ENCODE measurements around the gene MAPKAP1.

GRCh38 chr9:125522328-125522725 lies 184.7 kb downstream of the MAPKAP1 start:
- TF ChIP-seq CTCF (IDR thresholded peaks at IDR 0.05; ENCODE audit: insufficient read depth, low read length) (no peak), POLR2AphosphoS5 (IDR thresholded peaks at IDR 0.05; ENCODE audit: low read depth) (no peak), GABPA (IDR thresholded peaks at IDR 0.05; ENCODE audit: low read depth) (no peak)
- TF ChIP-seq, protein P1, sequence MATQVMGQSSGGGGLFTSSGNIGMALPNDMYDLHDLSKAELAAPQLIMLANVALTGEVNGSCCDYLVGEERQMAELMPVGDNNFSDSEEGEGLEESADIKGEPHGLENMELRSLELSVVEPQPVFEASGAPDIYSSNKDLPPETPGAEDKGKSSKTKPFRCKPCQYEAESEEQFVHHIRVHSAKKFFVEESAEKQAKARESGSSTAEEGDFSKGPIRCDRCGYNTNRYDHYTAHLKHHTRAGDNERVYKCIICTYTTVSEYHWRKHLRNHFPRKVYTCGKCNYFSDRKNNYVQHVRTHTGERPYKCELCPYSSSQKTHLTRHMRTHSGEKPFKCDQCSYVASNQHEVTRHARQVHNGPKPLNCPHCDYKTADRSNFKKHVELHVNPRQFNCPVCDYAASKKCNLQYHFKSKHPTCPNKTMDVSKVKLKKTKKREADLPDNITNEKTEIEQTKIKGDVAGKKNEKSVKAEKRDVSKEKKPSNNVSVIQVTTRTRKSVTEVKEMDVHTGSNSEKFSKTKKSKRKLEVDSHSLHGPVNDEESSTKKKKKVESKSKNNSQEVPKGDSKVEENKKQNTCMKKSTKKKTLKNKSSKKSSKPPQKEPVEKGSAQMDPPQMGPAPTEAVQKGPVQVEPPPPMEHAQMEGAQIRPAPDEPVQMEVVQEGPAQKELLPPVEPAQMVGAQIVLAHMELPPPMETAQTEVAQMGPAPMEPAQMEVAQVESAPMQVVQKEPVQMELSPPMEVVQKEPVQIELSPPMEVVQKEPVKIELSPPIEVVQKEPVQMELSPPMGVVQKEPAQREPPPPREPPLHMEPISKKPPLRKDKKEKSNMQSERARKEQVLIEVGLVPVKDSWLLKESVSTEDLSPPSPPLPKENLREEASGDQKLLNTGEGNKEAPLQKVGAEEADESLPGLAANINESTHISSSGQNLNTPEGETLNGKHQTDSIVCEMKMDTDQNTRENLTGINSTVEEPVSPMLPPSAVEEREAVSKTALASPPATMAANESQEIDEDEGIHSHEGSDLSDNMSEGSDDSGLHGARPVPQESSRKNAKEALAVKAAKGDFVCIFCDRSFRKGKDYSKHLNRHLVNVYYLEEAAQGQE (IDR thresholded peaks at IDR 0.05; ENCODE audit: insufficient replicate concordance, low read depth), result no peak

All from HL-60 (cell line).